ENCODE measurements around the gene CLEC18B. TPM values are rescaled to one million over a fixed set of nuclear protein-coding genes. Genes with fewer than 3 reads are reported as not detected.
"Not testable (repeated sequence)": the region's sequence is repeated elsewhere in the genome, so short reads cannot be mapped to it uniquely, and the experiment has no call there.

Gene CLEC18B
- total RNA-seq, 2 experiments from 2014 or later, result 0.23 TPM; not detected in 1

DNA sequence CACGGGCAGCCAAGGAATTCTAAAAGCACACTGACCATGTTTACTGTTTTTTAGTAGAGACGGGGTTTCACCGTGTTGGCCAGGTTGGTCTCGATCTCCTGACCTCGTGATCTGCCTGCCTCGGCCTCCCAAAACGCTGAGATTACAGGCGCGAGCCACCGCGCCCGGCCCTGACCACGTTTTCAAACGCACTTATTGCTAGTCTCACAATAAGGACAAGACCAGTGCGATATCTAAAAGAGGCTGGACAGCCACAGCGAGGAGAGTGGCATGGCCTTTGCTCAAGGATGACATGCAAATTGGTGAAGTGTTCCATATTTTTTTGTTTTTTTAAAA, 35.0 kb upstream of the CLEC18B start:
- Mint-ChIP-seq H3K27me3 (no peaks in the 10 kb centered on the region), H3K4me3 (no peak overlapping the region), H3K9me3 (ENCODE audit: low read depth) (no peaks in the 10 kb centered on the region), H3K36me3 (ENCODE audit: low read depth) (peaks cover 50% of the 10 kb centered on the region), H3K4me1 (no peaks in the 10 kb centered on the region), H3K27ac (no peak overlapping the region)
- DNase-seq (no peak), ATAC-seq (no peak)
- ChIA-PET POLR2A (no interaction called here), CTCF (no interaction called here)
- intact Hi-C loops (cut with DNase I, micrococcal nuclease), result no loop called here

DNA sequence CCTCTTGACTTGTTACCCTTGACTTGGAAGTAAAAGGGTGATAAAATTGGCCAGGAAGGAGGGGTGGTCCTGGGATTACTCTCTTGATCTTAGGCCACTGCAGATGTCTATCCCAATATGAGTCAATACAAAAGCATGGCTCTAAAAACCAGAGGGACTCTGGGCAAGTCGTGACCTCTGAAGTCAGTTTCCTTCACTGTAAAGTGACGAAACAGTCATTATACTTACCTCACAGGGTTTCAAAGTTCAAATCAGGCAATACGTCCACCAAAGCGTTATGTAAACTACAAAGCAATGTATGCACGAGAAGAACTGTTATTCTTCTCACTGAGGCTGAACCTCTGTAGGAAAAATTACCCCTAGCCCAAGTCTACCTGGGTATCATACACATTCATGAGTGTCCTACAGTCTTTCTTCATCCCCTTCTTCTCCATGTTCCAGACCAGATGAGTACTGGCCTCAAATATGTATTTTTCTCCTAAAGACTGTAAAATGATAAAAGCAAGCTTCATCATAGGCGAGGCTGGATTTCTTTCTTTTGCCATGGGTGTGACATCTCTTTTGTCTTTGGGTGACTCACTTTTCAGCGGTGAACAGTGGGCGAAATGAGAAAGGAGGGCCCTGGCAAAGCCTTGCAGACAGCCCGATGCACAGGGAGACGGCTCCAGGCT, 34.5 kb upstream of the CLEC18B start:
- Mint-ChIP-seq H3K4me3 (no peak overlapping the region), H3K27ac (no peak overlapping the region), H3K9me3 (ENCODE audit: low read depth) (no peaks in the 10 kb centered on the region), H3K27me3 (no peaks in the 10 kb centered on the region), H3K36me3 (ENCODE audit: low read depth) (peaks cover 50% of the 10 kb centered on the region), H3K4me1 (no peaks in the 10 kb centered on the region)
- CTCF ChIA-PET, result no interaction called here
- ATAC-seq (no peak), DNase-seq (no peak)
- intact Hi-C loops (cut with DNase I, micrococcal nuclease), result no loop called here
- POLR2A ChIA-PET, result no interaction called here

DNA sequence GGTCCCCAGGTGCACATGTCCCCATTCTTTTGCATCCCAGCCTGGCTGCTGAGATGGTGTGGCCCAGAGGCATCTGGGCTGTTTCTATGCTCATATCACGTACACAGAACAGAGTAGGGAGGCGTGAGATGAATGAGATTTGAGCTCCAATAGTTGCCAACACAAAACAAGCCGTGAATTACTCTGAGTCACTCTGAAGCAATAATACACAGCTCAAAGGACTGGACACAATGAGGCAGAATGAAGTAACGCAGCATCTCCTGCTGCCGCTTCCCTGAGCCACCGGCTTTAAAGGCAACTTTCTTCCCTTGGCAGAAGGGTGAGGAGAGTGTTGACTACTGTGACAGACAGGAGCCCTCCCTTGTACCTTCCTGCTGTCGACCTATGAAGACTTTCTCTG, 33.9 kb upstream of the CLEC18B start:
- intact Hi-C loops (cut with DNase I, micrococcal nuclease), result no loop called here
- Mint-ChIP-seq H3K4me1 (no peaks in the 10 kb centered on the region), H3K27me3 (no peaks in the 10 kb centered on the region), H3K36me3 (ENCODE audit: low read depth) (peaks cover 45% of the 10 kb centered on the region), H3K9me3 (ENCODE audit: low read depth) (no peaks in the 10 kb centered on the region), H3K27ac (no peak overlapping the region), H3K4me3 (no peak overlapping the region)
- DNase-seq, result no peak
- ChIA-PET POLR2A (no interaction called here), CTCF (no interaction called here)
- no peak for ATAC-seq

DNA sequence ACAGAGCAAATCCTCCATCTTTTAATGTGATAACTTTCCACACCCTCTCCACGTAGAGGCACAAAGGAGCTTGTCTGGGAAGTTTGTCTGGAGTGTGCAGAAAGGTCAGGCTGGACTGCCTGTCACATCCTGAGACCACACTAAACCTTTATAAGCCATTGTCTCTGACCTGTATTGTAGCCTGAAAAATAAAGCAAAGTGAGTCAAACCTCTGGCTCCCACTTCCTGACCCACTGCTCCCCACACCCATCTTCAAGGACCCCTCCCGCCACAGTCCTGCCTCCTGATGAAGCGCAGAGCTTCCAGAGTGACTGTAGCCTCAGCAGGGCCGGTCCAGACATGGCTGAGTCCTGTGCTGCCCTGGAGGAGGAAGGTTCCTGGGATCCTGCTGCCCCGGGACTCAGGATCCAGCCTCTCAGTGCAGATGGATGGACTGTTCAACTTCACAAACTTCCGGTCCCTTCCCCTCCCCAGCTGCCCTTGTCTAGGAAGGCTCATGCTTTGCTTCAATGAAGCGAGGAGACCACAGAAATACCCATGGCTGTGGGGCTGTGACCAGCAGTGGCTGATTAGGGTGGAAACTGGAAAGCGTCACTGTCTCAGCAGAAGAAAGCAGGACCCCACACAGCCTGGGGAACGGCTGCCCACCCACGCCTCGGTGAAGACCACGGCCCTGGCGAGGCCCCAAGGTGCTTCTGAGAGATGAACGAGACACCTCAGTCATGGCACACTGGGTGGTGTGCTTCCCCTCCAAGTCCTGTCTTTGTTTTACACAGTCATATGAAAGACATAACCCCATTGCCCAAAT, 30.9 kb upstream of the CLEC18B start:
- DNase-seq (no peak), ATAC-seq (no peak)
- Mint-ChIP-seq H3K9me3 (ENCODE audit: low read depth) (no peaks in the 10 kb centered on the region), H3K4me1 (no peaks in the 10 kb centered on the region), H3K4me3 (no peak overlapping the region), H3K36me3 (ENCODE audit: low read depth) (peaks cover 38% of the 10 kb centered on the region), H3K27me3 (no peaks in the 10 kb centered on the region), H3K27ac (no peak overlapping the region)
- intact Hi-C loops (cut with DNase I, micrococcal nuclease), result no loop called here
- ChIA-PET CTCF (no interaction called here), POLR2A (no interaction called here)

DNA sequence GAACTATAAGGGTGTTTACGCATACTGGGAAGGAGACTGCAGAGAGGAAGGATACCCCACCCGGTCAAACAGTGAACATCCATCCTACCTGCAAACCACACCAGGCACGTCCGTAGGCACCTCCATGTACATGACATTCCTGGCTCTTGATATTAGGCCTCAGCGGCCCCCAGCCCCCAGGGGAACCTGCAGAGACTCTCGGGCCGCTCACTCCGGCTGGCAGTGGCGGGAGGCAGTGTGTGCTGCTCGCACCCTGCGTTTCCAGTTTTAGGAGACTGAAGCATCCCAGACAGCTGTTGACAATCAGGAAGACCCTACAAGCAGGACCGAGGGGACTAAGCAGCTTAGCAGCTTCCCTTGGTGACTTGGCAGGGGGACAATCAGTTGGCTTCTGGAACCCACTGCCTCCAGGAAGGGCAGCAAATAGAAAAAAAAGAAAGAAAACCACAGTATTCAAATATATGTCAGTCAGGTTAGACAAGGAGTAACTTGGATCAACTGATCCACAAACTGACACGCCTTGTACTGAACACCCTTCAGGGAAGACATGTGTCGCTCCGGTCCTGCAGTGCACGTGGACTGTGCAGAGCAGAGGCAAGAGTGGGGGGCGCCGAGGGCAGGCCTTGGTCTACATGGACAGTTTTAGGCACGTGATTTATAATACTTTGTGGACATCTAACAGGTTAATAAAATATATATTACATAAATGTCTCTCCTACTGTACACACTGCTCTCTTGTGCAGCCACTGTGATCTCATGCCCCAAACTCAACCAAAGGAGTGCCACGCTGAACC, 29.9 kb upstream of the CLEC18B start:
- ChIA-PET POLR2A (no interaction called here), CTCF (interaction anchor here (1.0 kb wide), 1 partner anchor 17 kb away, joined by 3 read pairs; no protein-coding TSS in a partner anchor)
- no peaks in the 10 kb centered on the region for H3K9me3 Mint-ChIP-seq (ENCODE audit: low read depth)
- intact Hi-C loops (cut with DNase I, micrococcal nuclease), result no loop called here
- no peaks in the 10 kb centered on the region for H3K4me1 Mint-ChIP-seq
- DNase-seq (no peak), ATAC-seq (no peak)
- no peak overlapping the region for H3K4me3 Mint-ChIP-seq
- H3K36me3 Mint-ChIP-seq (ENCODE audit: low read depth), result peaks cover 33% of the 10 kb centered on the region
- H3K27ac Mint-ChIP-seq, result no peak overlapping the region
- H3K27me3 Mint-ChIP-seq, result no peaks in the 10 kb centered on the region

DNA sequence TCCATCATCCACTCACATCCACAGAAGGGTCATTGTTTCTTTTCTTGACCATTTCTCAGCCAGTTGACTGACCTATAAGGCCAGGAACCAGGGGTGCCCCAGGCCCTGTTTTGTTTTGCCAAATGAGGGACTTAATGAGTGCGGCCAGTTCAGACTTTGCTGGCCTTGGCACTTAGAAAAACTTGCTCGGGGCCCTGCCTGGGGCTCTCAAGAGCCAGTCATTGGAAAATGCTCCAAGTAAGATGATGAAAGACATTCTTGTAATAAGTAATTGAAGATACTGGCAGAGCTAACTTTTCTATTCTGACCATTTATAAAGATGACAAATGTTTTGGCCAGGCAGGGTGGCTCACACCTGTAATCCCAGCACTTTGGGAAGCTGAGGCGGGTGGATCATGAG, 29.0 kb upstream of the CLEC18B start:
- ATAC-seq, result no peak
- intact Hi-C loops (cut with DNase I, micrococcal nuclease), result no loop called here
- H3K36me3 Mint-ChIP-seq (ENCODE audit: low read depth), result peaks cover 25% of the 10 kb centered on the region

DNA sequence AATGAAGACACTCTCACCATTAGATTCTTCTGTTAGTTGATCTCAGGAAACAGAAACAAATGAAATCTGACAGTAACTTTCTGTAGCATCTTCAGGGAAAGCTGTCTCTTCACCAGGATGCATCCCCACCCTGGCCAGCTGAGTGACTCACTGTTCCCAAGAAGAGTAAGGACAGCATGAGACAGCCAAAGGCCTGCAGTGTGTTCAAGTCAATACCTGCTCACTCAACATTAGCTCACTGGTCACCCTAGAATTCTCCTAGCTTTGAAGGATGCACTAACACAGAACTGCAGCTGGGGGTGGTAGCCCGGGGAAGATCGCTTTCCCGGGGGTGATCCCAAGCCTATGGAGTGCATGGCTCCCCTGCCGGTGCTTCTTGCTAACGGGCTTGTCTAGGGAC, 28.2 kb upstream of the CLEC18B start:
- intact Hi-C loops (cut with DNase I, micrococcal nuclease), result no loop called here
- no peak overlapping the region for H3K4me3 Mint-ChIP-seq
- no peaks in the 10 kb centered on the region for H3K9me3 Mint-ChIP-seq (ENCODE audit: low read depth)
- no peaks in the 10 kb centered on the region for H3K27me3 Mint-ChIP-seq
- ChIA-PET POLR2A (no interaction called here), CTCF (interaction anchor here (0.8 kb wide), 1 partner anchor 133 kb away, joined by 3 read pairs; no protein-coding TSS in a partner anchor)
- ATAC-seq (no peak), DNase-seq (no peak)
- peak overlapping the region; percentile 19 for H3K27ac Mint-ChIP-seq
- peaks cover 22% of the 10 kb centered on the region for H3K36me3 Mint-ChIP-seq (ENCODE audit: low read depth)
- H3K4me1 Mint-ChIP-seq, result no peaks in the 10 kb centered on the region

More for the DNA sequence above, 29.0 kb upstream of the CLEC18B start:
- no peaks in the 10 kb centered on the region for H3K4me1 Mint-ChIP-seq
- POLR2A ChIA-PET, result no interaction called here
- no peak overlapping the region for H3K27ac Mint-ChIP-seq
- CTCF ChIA-PET, result interaction anchor here (1.0 kb wide), 1 partner anchor 18 kb away, joined by 3 read pairs; no protein-coding TSS in a partner anchor
- DNase-seq, result no peak
- no peaks in the 10 kb centered on the region for H3K9me3 Mint-ChIP-seq (ENCODE audit: low read depth)
- H3K27me3 Mint-ChIP-seq, result no peaks in the 10 kb centered on the region
- H3K4me3 Mint-ChIP-seq, result no peak overlapping the region

DNA sequence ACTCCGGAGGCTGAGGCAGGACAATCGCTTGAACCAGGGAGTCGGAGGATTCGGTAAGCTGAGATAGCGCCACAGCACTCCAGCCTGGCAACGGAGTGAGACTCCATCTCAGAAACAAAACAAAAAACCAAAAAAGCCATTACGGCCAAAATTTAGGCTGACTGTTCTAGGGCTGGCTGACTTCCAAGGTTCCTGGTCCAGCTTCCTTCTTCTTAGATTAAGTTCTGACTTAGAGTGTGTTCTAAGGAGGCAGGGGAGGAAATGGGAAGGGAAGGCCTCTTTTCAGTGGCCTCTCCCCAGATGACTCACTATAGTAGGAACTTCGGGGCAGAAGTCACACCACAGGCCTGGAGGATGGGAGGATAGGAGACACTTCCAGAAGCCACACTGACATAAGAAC, 27.7 kb upstream of the CLEC18B start:
- Mint-ChIP-seq H3K36me3 (ENCODE audit: low read depth) (peaks cover 22% of the 10 kb centered on the region), H3K27ac (peak overlapping the region; percentile 19), H3K4me1 (no peaks in the 10 kb centered on the region), H3K9me3 (ENCODE audit: low read depth) (no peaks in the 10 kb centered on the region), H3K27me3 (no peaks in the 10 kb centered on the region), H3K4me3 (no peak overlapping the region)
- ATAC-seq (no peak), DNase-seq (no peak)
- intact Hi-C loops (cut with DNase I, micrococcal nuclease), result no loop called here
- ChIA-PET POLR2A (no interaction called here), CTCF (no interaction called here)

DNA sequence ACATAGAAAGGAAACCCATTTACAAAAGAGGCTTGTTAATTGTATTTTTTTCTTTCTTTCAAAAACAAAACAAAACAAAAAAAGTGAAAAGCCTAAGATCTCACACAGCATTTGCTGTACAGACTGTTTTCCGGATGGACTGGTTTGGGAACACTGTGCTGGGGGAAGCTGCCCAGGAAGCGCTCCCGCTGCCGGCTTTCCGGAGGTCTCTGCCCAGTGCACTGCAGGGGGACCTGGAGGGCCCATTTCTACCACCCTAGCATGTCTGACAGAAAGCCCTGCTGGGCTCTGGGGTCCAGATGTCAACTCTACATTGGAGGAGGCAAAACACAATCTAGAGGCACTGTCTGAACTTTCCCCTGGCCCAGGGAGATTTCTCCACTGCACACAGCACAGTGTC, 26.3 kb upstream of the CLEC18B start:
- intact Hi-C loops (cut with DNase I, micrococcal nuclease), result no loop called here
- Mint-ChIP-seq H3K36me3 (ENCODE audit: low read depth) (peaks cover 20% of the 10 kb centered on the region), H3K9me3 (ENCODE audit: low read depth) (peaks cover 3% of the 10 kb centered on the region), H3K27ac (peak overlapping the region; percentile 47), H3K4me1 (peaks cover 2% of the 10 kb centered on the region), H3K4me3 (no peak overlapping the region), H3K27me3 (no peaks in the 10 kb centered on the region)
- CTCF ChIA-PET, result no interaction called here
- DNase-seq, result no peak
- POLR2A ChIA-PET, result no interaction called here
- ATAC-seq, result no peak

DNA sequence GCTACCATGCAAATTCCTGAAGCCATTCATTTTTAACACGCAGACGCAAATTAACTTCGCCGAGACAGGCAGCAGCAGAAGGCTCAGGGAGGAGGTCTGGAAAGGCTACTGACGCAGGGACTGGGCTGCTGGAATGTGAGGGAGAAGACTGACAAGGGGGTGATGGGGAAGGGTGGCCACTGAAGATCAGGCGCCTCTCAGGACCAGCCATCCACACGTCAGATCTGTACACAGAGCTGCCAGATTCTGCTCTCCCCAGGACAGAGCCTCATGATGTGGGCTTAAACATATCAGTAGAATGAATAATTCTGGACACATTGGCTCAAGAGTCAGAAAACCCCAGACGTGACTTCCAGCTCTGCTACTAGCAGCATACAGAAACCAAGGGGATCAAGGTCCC, 25.6 kb upstream of the CLEC18B start:
- Mint-ChIP-seq H3K4me3 (no peak overlapping the region), H3K36me3 (ENCODE audit: low read depth) (peaks cover 16% of the 10 kb centered on the region), H3K27ac (no peak overlapping the region), H3K27me3 (no peaks in the 10 kb centered on the region), H3K4me1 (peaks cover 2% of the 10 kb centered on the region), H3K9me3 (ENCODE audit: low read depth) (peaks cover 3% of the 10 kb centered on the region)
- POLR2A ChIA-PET, result no interaction called here
- ATAC-seq, result no peak
- intact Hi-C loops (cut with DNase I, micrococcal nuclease), result no loop called here
- DNase-seq, result no peak
- CTCF ChIA-PET, result no interaction called here

DNA sequence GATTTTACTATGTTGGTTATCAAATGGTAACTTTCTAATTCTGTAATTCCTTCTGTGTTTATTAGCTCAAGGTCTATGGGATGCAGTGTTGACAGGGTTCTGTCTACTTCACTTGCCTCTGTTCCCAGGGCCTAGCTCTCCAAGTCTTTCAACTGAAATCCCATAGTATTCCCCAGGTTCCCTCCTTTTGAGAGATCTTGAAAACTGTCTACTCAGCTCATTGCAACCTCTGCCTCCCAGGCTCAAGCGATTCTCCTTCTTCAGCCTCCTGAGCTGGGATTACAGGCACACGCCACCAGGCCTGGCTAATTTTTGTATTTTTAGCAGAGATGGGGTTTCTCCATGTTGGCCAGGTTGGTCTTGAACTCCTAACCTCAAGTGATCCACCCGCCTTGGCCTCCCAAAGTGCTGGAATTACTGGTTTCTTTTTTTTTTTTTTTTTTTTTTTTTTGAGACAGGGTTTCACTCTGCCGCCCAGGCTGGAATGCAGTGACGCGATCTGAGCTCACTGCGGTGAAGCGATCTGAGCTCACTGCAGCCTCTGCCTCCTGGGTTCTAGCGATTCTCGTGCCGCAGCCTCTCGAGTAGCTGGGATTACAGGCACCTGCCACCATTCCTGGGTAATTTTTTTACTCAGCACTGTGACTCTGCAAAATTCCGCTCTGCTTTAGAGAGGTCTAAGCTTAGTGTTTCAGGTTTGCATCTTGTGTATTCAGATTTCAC, 22.5 kb upstream of the CLEC18B start:
- H3K9me3 Mint-ChIP-seq (ENCODE audit: low read depth); CTCF ChIA-PET; ATAC-seq; H3K27me3 Mint-ChIP-seq; intact Hi-C loops (cut with DNase I, micrococcal nuclease); DNase-seq; H3K4me3 Mint-ChIP-seq; H3K27ac Mint-ChIP-seq; POLR2A ChIA-PET: not testable (repeated sequence)
- Mint-ChIP-seq H3K36me3 (ENCODE audit: low read depth) (peaks cover 15% of the 10 kb centered on the region), H3K4me1 (peaks cover 11% of the 10 kb centered on the region)

All from activated CD4-positive, alpha-beta T cell treated with anti-CD3 and anti-CD28 coated beads for 36 hours (primary cell).